Measurements from ENCODE around the gene PCBP3.
"Not testable (repeated sequence)": the region's sequence is repeated elsewhere in the genome, so short reads cannot be mapped to it uniquely, and the experiment has no call there.

Gene PCBP3

DNA sequence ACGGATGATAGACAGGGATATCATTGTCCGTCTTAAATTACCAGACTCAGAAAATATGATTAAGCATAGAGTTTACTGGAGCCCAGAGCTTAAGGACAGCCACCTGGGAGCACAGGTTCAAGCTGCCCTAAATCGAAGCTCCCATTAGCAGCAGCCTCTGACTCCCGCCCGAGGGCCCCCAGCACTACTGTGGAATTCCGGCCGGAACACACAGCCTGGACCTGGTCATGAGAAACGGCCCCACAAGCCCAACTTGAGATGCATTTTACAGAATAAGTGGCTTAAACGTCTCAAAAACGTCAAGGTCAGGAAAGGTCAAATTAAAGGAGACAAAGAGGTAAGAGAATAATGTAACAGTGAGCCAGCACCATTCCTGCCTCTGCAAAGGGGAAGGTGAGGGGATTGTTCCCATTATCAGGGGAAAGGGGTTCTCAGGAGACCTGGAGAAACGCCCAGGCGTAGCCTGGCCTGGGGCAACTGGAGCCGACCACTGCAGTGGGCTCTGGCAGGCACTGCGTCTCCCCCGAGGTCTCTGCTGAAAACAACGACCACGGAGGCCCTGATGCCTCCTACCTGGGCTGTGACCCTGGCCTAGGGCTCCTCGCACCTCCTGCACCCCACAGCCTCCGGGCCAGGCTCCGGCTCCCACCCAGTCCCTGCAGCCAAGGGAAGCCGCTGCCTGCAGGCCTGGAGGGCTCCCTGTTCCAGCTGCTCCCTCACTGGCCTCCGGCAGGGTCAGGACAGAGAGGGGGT is 326.6 kb downstream of the PCBP3 start:
- no peak for DNase-seq (ENCODE audit: low spot score)

DNA sequence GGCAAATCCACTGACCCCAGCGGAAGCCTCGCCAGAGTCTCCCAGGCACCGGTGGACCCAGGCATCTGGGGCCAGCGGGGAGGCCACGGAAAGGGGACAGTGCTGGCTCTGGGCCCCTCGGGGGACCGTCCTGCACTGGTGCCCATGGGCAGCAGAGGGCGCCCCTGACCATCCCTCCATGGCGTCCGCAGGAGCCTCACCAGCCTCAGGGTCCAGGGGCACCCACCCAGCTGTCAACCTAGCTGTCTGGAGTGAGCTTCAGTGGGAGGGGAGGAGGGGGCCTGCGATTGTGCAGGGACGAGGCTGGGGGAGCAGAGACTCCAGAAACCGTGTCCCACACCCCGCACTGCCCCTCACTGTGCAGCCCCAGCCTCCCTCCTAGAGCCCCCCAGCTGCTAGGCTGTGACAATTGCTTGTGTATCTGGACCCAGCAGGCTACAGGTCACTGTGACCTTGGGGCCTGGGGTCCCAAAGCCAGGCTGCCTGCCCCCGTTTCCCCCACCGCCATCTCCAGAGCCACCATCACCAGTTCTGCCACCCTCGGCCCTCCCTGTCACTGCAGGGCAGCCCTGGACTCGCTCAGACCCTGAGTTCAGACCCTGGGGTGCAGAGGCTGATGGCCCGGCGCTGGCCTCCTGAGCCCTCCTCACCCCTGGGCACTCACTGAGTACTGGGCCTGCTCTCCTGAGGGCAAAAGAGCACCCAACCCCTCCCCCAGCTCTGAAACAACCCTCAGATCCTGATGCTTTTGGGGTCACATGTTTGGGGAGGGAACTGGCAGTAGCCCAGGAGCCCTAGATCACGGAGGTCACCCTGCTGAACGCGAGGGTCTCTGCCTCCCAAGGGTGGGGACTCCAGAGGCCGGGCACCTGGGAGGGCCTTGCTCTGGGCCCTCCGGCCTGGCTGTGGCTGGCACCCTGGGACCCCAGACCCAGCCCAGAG is 327.4 kb downstream of the PCBP3 start:
- DNase-seq (ENCODE audit: low spot score), result peak; percentile 30

DNA sequence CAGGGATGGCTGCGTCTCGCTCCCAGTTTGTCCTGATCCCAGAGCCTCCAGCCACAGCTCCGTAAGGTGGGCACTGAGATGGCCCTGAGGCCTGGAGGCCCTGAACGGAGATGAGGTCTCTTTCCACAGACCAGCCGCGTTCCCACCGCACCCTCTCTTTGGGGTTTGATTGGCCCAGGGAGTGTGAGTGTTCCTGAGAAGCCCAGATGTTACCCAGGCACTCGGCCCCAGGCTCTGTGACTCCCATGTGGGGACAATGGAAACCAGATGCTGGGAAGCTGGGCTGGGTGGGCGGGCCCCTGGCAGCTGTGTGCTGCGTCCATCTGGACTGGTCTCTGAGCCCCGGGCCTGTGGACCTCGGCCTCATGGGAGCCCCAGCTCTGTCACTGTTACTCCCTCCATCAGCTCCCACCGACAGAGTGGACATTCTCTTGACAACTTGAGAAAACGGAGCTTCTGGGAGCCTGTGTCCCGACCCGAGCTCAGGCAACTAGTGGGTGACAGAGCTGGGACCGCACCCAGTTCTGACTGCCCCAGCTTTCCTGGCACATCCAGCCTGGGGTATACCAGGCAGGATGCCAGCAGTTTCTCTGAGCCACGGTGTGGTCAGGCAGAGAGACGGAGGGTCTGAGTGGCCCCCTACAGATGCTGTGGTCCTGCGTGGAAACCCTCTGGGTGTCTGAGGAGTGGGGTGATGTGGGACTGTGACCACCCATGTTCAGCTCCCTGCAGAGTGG is 328.3 kb downstream of the PCBP3 start:
- DNase-seq (ENCODE audit: low spot score), result no peak

DNA sequence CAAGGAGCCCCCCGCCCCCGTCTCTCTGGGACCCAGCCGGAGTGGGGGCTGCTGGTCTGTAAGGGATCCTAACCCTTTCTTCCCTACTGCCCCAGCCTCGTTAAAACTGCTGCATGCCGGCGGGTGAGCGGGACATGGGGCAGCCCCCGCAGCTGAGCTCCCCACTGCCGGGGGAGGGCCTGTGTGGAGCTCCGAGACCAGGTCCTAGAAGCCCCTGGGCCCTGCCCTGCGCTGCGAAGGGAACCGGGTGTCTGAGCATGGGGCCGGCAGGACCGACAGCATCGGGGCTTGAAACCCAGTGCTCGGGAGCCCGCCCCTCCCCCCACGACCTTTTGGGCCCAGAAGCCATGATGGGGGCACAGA is 328.8 kb downstream of the PCBP3 start:
- DNase-seq (ENCODE audit: low spot score), result no peak

DNA sequence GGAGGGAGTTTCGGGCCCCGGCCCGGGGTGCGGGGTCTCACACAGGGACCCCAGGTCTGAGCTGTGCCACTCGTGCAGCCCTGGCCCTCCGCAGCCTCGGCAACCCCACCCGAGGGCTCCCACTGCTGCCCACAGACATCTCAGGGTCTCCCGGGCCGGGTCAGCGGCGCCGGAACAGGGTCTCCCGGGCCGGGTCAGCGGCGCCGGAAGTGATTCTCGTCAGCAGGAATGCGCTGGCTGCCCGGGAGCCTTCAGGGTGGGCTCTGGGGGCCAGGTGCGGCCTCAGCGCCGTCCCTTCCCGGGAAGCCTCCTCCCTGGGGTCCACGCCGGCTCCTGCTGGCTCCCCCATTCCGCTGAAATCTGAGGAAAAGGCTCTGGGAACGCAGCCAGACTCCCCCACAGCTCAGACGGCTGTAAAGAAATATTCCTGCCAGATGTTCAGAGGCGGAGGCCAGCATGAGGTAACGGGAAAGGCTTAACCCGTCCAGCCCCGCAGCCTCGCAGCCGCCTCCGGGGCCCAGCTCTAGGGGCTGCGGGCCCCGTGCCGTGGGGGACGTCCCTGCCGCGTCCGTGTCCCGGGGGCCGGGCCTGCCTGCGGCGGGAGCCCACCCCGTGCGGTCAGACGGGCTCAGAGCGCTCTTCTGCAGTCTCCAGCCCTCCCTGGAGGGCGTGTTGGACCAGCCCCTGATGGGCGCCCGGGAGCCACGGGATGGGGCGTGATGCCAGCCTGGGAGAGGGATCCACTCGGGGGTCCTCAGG is 329.4 kb downstream of the PCBP3 start:
- no peak for DNase-seq (ENCODE audit: low spot score)

DNA sequence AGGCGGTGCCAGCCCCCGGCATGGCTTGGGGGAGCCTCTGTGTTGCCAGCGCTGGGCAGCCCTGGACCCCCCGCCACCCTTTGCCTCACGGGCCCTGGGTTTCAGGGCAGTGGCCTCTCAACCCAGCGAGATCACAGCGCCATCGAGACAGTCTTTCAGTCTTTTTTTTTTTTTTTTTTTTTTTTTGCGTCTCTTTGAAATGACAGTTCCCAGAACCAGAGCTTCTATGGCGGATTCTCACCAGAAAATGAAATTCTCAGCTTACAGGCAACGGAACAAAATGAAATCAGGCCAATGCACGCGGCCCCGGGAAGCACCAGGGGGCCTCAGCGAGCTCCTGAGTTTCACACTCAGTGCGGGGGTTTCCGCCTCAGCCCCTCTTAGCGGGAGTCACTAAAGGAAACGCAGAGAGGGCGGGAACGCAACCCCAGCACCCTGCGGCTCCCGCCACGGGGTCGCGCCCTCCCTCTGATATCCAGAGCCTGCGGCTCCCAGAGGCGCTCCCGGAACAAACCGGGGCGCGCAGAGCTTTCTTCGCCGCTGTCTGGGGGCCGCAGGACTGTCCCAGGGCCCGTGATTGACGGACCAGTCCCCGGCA is 330.0 kb downstream of the PCBP3 start:
- peak; percentile 73 for DNase-seq (ENCODE audit: low spot score)

DNA sequence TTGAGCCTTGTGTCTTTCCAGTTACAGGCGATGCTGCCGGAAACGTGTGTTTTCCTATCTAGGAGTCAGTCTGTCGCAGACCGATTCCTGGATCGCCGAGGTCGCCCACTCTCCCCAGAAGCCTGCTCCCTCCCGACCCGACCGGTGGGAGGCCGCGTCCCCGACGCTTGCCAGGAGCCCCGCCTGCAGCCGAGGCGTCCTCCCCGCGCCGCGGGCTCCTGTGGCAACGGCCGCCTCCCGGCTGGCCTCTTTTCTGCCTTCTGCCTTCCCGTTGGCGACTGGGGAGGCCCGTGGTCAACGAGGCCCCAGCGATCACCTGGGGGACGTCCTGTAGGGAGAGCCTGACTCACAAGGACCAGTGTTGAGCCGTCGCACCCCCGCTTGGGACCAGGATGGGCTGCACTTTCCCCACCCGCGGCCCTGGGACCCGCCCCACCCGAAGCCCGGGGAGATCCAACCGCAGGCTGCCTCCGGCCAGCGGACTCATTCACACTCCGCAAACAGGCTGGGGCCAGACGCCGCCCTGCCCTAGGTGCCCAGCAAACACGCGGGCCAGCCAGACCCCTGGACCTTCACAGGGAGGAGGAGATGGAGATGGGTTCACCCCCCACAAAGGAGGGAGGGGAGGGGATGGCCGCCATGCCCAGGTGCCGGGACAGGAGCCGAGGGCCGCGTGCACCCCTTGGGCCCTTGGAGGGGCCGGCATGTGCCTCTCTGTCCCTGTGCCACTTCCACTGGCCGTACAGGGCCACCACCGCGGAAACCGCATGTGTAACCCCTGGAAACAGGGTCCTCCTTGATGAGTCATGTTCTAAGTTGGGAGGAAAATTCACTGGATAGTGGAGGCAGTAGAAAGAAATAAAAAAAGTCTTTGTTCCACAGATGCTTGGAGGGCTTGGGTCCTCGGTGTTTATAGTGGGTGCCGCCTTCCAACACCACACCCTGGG is 330.8 kb downstream of the PCBP3 start:
- DNase-seq (ENCODE audit: low spot score), result no peak

DNA sequence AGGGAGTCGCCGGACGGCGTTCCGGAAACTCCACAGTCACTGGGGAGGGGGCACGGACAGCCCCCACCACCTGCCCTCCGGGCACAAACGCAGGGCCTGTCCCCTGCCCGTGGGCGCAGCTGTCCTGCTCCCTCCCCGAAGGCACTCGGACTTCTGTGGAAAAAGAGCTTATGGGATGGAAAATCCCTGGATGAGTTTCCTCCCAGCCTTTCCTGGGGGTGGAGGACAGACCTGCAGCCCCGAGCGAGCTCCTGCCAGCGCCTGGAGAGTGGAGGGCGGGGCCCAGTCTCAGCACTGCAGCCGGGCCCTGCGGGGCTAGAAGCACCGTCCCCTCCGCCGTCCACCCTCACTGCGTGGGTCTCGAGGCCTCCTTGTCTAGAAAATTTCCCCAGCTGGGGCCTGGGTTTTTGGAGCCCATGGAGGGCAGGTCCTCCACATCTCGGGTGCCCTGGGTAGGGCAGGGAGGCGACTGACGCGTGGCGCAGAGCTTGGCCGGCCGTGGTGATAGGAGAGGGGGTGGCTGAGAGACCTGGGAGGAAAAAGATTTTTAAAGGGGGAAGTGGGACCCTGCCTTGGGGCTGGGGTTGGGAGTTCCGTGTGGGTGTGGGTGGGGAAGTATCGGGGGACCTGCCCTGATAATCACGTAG is 331.6 kb downstream of the PCBP3 start:
- no peak for DNase-seq (ENCODE audit: low spot score)

DNA sequence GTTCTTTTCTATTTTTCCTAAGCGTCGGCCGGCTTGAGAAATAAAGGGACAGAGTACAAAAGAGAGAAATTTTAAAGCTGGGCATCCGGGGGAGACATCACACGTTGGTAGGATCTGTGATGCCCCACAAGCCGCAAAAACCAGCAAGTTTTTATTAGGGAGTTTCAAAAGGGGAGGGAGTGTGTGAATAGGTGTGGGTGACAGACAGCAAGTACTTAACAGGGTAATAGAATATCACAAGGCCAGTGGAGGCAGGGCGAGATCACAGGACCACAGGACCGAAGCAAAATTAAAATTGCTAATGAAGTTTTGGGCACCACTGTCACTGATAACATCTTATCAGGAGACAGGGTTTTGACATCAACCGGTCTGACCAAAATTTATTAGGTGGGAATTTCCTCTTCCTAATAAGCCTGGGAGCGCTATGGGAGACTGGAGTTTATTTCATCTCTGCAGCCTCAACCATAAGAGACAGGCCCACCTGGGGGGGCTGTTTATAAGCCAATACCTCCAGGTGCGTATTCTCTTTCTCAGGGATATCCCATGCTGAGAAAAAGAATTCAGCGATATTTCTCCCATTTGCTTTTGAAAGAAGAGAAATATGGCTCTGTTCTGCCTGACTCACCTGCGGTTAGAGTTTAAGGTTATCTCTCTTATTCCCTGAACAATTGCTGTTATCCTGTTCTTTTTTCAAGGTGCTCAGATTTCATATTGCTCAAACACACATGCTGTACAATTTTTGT is 332.3 kb downstream of the PCBP3 start:
- not testable (repeated sequence) for DNase-seq (ENCODE audit: low spot score)

DNA sequence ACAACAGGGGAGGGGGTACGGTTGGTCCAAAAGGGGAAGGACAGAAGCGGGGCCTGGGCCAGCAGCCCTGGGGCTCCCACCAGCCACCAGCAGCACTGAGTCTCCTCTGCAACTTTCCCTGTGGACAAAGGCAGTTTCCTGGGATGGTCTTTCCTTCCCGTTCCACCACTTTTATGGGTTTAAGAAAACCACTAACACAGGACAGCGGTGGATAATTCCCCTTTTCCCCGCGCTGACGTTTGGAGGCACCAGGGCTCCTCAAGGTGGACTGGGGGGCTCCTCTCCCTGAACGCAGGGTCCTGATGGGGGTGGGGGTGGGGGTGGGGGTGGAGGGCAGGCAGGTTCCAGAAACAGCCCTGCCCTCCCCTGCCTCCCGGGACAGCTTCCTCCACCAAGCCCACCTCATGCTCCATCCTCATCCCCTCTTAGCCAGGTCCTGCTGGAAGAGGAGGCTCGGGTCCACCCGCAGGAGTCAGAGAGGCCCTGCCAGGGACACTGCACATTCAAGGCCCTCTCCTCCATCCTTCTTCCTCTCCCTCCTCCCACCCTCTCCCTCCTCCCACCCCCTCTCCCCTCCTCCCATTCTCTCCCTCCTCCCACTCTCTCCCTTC is 333.3 kb downstream of the PCBP3 start:
- no peak for DNase-seq (ENCODE audit: low spot score)

DNA sequence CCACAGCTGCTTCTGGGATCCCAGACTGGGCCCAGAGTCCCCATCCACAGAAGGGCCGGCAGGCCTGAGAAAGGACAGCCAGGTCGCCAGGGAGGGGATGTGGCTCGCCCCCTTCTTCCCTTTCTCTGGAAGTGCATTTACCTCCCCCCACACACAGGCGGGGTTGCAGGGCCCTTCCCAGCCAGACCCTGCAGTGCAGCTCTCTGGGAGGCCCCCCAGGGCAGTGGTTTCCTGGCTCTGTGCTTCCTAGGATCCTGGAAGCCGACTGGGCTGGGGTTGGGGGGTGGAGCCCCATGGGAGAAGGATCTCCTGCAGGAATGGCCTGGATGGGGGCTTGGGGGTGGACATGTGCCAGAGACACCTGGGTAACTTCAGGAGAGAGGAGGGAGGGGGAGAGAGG is 333.9 kb downstream of the PCBP3 start:
- no peak for DNase-seq (ENCODE audit: low spot score)

DNA sequence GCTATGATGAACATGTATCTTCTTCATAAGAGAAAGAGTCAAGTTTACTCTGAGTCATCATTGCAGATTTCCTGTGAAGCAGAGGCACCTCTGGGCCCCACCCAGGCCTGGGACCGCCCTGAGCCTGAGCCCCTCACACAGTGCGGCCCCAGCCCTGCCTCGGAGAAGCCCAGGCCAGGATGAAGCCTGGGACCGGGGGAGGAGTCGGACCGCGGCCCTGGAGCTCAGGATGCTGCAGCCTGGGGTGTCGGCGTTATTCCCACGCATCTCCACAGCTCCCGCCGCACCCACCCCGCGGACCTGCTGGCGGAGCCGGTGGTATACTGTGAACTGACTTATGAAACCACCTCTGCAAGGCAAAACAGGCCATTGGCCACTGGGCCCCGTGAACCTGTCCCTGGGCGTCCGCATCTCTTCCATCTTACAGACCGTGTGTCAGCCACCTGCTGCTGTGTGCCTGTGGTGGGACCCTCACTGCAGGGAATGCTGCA is 335.7 kb downstream of the PCBP3 start:
- DNase-seq (ENCODE audit: low spot score), result no peak

DNA sequence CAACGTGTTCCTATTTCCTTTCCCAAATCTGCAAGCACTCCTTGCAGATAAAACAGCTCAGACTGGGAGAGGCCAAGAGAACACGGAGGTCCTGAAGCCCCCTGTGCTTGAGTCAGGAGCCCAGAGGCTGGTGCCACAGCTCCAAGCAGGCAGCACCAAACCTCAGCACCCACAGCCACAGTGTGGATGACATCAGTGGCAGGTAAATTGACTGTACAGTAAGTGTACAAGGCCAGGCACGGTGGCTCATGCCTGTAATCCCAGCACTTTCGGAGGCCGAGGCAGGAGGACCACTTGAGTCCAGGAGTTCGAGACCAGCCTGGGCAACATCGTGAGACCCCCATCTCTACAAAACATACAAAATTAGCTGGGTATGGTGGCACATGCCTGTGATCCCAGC is 336.1 kb downstream of the PCBP3 start:
- DNase-seq (ENCODE audit: low spot score), result no peak

DNA sequence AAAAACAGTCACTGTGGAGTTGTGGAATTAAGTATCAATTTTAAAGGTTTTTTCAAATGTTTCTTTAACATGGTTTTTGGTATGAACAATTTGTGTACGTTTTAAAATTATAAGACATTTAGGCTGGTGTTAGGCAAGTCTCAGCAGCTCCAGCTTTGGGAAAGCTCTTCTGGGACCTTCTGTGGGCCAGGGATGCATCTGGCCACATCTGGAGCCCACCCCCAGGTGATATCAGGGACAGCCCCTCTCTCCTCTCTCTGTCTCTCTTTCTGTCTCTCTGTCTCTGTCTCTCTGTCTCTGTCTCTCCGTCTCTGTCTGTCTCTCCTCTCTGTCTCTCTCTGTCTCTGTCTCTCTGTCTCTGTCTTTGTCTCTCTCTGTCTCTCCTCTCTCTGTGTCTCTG is 336.7 kb downstream of the PCBP3 start:
- DNase-seq (ENCODE audit: low spot score), result no peak

DNA sequence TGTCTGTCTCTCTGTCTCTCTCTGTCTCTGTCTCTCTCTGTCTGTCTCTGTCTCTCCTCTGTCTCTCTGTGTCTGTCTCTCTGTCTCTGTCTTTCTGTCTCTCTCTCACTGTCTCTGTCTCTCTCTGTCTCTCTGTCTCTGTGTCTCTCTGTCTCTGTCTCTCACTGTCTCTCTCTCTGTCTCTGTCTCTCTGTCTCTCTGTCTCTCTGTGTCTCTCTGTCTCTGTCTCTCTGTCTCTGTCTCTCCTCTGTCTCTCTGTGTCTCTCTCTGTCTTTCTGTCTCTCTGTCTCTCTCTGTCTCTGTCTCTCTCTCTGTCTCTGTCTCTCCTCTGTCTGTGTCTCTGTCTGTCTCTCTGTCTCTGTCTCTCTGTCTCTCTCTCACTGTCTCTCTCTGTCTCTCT is 337.2 kb downstream of the PCBP3 start:
- no peak for DNase-seq (ENCODE audit: low spot score)

DNA sequence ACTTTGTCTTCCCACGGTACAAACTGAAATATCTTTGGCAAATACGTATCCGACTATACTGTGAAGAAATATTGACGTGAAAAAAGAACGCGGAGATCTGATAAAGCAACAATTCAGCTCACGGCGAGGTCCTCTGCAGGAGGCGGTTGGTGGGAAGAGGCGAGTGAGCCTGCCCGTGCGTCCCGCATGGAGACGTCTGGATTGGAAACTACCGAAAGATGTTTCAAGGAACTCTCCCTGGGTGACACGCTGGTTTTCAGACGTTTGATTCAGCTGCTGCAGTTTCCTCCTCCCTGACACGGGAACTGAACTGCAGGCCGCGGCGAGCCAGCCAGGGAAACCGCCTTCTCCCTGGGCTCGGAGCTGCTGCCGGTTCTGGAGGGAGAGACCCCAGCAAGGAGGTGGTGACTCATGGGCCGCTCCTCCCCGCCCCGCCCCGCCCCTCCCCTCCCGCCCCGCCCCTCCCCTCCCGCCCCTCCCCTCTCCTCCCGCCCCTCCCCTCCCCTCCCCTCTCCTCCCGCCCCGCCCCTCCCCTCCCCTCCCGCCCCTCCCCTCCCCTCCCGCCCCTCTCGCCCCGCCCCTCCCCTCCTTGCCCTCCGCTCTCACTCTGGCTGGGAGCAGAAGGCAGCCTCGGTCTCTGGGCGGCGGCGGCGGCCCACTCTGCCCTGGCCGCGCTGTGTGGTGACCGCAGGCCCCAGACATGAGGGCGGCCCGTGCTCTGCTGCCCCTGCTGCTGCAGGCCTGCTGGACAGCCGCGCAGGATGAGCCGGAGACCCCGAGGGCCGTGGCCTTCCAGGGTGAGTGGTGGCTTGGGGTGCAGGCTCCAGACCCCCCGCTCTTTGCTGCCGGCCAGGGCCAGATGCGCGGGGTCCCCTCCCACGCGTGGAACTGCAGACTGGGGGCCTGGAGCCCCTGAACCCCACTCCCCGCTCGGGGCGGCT is 337.9 kb downstream of the PCBP3 start, which contains the start of gene COL6A1:
Gene COL6A1 (plus strand): TSS at position 620 of the 941 bp plus-strand sequence. CDS start 81 bp downstream, at position 701.
- DNase-seq (ENCODE audit: low spot score), result no peak

DNA sequence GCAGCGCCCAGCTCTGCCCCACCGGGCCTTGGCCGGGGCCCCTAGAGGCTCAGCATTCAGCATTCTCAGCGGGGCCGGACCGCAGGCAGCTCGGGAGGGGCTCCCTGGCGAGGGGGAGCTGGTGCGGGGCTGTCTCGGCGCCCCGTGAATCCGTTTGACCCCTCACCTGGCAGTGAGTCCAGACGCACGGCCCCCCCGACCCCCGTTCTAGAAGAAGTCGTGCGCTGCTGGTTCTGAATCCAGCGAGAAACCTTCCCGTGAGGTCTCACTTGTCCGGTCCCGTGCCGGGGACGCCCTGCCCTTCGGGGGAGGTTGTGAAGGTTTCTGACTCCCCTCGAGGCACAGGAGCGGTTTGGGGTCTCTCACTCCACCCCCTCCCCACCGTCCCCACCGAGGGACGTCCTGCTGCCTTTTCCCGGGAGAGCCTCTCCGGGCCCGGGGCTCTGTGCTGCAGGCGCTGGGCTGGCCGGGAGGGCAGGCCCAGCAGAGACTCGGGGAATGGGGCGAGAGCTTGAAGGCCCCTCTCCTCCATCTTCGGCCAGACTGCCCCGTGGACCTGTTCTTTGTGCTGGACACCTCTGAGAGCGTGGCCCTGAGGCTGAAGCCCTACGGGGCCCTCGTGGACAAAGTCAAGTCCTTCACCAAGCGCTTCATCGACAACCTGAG is 338.7 kb downstream of the PCBP3 start:
- DNase-seq (ENCODE audit: low spot score), result no peak
